Suppressor macrophage treated with lipopolysaccharide for 4 hours (primary cell): ENCODE data around the gene LRRC8A.
"Not testable (repeated sequence)": the region's sequence is repeated elsewhere in the genome, so short reads cannot be mapped to it uniquely, and the experiment has no call there.

Experiments used
- DNase-seq: peaks from one replicate; pipeline ENCODE4 v3.0.0-alpha.2; 2020

The LRRC8A gene

DNA sequence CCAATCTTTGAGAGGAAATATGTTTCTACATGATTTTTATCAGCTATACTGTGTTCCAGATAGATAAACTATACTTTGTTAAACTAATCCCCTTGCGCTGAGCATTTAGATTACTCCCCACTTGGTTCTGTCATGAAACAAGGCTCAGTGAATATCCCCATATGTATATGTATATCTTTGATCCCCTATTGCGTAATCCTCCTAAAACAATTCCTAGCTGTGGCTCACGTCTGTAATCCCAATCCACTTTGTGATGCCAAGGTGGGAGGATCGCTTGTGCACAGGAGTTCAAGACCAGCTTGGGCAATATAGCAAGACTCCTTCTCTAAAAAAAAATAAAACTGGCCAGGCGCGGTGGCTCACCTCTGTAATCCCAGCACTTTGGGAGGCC is 41.6 kb downstream of the LRRC8A start:
- DNase-seq = no peak

DNA sequence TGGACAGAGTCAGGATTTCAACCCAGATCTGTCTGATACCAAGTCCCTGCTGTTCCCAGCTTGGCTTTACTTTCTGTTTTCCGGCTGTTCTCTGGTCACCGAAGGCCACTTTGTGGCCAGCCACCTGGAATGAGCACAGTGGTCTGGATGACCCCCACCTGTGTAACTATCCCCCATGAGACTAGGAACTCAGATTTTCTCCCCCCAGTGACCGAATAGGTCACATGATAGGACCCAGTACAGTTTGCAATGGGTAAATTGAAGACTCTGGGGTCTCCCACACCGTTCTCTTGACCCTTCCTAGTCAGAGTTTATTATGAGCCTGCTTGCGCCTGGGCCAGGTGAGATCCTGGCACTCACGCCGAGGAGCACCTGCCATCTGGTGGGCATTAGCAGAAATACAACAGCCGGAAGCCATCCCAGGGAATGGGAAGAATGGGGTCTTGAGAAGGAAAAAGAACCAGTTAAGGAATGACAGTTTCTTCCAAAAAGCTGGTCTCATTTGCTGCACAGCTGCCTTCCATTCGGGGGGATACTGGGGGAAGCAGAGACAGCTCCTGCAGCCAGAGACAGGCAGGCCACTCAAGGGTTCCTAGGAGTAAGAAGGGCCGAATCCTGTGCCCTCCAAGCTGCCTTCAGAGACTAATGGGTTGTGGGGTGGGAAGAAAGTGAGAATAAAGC is 45.9 kb downstream of the LRRC8A start:
- peak; percentile 50 for DNase-seq

DNA sequence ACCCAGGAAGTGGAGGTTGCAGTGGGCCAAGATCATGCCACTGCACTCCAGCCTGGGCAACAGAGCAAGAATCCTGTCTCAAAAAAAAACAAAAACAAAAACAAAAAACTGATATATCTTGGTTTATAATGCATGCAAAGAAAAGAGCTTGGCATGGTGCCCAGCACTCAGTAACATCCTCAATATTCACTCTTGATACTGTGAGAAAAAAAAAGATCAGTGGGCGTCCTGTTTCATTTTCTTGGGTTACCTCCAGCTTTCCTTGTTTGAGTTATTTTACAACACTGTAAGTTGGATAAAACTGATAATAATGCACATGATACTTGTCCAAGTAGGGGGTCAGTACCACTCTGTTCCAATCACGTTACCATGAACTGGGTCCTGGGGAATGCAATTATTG is 46.7 kb downstream of the LRRC8A start:
- no peak for DNase-seq

DNA sequence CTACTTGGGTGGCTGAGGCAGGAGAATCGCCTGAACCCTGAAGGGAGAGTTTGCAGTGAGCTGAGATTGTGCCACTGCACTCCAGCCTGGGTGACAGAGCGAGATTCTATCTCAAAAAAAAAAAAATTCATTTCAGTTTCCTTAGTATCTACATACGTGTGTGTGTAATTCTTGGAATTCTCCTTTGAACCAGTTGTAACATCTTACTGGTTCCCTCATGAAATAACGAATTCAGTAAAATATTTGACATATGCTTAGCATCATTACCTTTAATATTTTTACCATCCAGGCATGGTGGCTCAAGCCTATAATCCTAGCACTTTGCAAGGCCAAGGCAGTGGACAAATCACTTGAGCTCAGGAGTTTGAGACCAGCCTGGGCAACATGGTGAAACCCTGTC is 47.6 kb downstream of the LRRC8A start:
- no peak for DNase-seq

DNA sequence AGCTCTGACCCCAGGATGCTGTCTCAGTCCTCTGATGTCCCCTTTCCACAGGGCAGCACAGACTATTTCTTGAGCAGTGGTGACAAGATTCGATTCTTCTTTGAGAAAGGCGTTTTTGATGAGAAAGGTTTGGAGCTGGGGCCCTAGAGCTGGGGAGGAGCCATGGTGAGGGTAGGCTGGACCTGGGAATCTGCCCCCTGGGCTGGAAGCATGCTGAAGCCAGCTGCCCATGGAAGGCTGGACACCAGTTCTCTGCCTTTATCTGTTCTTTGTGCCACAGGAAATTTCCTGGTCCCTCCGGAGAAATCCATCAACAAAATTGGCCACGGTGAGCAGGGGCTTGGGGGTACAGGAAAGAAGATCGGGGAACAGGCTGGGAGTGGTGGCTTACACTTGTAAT is 51.8 kb downstream of the LRRC8A start:
- no peak for DNase-seq

DNA sequence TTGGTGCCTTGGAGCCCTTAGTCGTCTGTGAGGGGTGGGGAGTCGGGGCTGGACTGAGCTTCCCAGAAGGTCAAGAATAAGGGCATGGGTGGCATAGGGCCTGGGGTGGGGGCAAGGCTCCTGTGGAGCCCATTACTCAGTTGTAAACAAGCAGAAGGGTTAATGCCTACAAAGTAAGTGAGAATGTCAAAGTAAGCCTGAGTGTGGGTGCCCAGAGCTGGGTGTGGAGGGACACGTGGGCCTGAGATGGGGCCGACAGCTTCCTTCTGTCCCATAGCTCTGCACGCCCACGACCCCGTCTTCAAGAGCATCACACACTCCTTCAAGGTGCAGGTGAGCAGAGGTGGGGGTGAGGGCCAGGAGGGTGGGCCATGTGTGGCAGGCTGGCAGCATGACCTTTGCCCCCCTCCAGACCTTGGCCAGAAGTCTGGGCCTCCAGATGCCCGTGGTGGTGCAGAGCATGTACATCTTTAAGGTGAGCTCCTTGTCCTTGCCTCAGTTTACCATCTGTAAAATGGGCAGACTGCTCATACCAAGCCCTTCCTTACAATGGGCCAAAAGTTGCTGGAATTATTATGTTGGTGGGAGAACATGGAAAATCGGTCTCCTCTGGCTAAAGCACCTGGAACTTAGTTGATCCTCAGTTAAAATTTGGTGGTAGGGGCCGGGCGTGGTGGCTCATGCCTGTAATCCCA is 54.4 kb downstream of the LRRC8A start:
- DNase-seq = no peak

DNA sequence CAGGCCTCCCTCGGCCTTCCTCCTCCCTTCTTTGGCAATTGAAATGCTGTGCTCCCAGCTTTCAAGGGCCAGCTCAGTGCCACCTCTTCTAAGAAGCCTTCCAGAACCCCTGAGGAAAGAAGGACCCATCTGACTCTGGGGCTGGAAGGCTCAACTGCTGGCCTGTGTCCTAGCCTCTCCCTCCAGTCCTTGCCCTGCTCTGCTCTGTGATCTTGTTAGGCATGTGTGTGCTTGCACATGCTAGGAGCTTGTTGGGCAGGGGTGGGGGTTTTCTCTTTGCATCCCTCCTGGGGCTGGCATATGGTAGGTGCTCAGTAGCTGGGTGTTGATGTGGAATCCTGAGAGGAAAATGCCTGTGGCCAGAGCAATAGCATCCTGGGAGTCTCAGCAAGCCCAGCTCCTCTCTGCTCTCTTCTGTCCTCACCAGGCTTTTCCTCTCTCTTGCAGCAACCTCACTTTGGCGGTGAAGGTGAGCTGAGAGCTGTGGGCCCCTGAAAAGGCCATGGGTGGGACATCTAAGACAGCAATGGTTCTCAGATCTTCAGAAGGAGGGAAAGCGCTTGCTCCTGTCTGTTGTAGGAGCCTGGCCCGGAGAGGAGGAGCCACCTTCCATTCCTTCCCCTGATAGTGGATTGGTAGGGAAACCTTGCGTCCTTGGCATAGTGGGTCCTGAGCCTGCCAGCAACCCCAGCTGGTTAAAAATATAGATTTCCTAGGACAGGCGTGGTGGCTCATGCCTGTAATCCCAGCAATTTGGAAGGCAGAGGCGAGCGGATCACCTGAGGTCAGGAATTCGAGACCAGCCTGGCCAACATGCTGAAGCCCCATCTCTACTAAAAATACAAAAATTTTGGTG is 55.6 kb downstream of the LRRC8A start:
- no peak for DNase-seq

DNA sequence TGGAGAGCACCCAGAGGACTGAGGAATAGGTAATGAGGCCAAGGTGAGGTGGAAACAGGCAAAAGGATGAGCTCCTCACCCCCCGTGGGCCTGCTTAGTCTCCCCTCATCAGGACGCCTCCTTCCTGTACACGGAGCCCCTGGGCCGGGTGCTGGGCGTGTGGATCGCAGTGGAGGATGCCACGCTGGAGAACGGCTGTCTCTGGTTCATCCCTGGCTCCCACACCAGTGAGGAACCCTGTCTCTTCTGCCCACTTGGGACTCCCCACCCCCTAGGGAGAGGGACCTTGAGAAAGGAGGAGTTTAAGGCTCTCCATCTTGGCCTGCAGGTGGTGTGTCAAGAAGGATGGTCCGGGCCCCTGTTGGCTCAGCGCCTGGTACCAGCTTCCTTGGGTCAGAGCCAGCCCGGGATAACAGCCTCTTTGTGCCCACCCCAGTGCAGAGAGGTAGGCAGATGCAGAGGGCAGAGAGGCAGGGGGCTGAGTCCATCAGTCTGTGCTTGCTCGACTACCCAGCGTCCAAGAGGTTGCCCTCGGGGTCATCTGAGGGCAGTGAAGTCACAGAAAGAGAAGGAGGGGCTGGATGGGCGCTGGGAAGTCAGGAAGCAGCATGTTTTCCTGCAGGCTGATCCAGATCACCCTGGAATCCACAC is 58.5 kb downstream of the LRRC8A start:
- no peak for DNase-seq

DNA sequence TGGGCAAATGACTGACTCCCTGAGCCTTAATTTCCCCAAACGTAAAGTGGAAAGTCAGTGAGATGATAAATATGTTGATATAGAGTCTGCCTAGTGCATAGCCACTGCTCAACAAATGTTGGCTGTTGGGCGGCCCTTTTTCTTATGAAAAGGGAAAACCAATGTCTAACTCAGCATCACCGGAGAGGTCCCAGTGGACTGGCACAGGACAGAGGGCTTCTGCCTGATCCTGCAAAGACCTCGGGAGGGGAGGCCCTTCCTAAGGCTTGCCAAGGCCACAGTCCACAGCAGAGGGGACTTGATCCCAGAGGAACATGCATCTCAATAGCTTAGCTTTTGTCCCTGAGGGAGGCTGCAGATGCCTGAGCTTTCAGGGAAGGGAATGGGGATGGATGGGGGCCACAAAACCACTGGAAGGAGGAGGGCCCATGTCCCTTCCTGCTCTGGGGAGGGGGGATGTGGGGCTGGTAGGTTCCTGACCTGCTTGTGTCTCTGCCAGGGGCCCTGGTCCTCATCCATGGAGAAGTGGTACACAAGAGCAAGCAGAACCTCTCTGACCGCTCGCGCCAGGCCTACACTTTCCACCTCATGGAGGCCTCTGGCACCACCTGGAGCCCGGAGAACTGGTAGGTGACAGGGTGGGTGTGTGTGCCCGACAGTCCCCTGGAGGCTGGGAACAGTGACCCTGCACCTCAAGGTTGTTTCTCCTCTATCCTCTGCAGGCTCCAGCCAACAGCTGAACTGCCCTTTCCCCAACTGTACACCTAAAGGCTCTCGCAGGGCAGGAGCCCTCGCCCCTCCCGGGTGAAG is 59.2 kb downstream of the LRRC8A start:
- no peak for DNase-seq

DNA sequence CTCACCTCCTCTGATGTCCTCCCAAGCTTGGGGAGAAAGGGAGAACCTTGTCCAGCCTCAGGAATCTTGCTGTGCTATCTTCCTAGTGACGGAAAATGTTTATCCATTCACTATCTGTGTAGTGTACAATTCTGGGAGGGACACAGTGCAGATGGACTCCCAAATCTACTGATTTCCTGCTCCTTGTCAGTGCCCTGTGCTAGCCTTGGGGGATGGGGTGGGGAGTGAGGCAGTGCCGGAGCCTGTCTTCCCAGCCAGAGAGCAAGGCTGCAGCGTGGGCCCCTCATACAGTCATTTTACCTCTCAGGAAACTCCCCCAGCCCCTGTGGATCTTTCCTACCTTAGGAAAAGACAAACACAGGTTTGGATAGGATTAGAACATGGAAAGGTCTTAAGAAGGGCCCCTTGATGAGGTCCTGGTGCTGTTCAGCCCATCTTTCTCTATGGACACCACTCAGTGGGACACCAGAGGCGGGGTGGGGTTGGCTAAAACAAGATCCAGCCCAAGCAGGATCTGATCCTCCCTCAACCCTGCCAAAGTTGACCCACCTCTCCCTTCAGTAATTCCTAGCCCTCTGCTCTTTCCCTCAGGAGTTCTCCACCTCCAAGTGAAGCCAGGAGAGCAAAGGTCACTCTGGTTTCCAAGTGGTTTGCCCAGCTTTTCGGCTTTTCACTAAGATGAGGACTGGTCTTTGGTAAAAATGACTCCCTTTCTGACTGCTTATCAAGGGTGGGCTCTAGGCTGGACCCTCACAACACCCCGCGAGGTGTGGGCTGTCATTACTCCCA is 62.1 kb downstream of the LRRC8A start:
- no peak for DNase-seq

DNA sequence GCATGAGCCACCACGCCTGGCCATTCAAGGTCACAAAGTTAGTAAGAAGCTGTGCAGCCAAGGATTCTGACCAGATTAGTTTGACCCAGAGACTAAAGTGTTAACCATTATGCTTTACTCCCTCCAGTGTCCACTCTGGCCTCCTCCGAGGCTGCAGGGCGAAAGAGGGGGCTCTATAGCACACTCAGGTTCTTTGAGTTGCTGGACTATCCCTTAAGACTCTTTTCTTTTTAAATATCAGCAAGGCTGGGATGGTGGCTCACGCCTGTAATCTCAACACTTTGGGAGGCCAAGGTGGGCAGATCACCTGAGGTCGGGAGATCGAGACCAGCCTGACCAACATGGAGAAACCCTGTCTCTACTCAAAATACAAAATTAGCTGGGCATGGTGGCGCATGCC is 63.0 kb downstream of the LRRC8A start:
- DNase-seq = not testable (repeated sequence)

DNA sequence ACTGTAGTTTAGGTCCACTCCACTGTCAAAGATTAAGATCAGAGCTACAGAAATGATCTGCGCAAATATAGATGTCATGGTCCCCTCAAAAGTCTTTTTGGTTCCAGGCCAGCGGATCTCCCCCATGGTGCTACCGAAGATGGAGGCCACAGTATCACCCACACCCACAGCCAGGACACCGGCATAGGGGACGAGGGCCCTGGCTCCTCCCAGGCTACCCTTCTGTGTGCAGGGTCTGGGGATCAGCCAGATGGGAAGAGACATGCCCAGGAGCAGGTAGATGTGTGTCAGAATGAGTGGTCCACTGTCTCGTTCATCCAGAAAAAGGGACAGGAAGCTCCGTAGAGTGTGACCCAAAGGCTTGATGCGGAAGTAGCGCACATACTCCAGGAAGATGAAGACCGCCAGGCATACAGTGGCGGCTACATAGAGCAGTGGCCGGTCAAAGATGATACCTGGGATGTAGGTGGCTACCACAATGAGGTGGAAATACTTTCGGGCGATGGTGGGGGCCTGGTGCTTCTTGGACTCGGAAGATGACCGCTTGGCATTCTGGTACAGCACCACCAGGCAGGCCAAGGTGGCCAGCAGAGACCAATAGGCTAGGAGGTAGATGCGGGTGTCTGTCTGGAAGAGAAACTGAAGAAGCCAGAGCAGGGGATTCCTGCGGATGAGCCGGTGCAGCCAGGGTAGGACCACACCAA is 64.0 kb downstream of the LRRC8A start:
- DNase-seq = no peak

DNA sequence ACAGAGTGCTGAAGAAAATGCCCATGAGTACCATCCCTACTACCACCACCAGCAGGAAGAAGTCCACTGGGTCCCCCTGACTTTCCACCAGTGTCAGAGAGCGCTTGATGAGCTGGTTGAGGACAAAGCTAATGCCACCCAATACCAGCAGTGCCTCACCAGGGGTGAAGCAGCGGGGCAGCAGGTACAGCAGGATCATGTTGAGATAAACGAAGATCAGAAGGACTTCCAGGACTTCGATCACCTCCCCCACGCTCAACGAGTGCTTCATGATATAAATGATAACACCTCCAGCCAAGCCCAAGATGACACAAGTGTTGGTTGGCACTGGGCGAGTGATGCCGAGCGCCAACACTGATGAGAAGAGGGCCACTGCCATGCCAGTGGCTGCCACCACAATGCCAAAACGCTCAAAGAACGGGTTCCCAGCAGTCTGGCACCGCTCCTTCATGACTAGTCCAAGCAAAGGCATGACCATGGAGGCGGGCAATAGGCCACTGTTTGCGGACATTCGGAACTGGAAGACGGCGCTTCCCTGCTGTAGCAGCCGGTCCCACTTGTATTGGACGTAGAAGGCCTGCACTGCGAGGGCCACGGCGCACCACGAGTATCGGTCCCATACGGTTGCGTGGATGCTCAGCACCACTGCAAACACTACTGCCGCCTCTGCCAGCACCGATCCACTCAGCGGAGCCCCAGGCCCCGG is 64.8 kb downstream of the LRRC8A start:
- DNase-seq = peak; percentile 12

DNA sequence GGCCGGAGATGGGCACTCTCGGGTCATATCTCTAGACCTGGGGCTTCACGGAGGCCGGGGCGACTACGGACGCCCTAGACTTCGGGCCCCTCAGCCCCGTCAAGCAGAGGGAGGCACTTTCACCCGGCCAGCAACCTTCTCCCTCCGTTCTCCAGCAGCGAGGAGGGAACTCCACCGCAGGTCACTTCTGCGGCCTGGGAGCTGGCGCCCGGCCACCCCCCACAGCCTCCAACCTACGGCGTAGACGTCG is 65.3 kb downstream of the LRRC8A start:
- no peak for DNase-seq

DNA sequence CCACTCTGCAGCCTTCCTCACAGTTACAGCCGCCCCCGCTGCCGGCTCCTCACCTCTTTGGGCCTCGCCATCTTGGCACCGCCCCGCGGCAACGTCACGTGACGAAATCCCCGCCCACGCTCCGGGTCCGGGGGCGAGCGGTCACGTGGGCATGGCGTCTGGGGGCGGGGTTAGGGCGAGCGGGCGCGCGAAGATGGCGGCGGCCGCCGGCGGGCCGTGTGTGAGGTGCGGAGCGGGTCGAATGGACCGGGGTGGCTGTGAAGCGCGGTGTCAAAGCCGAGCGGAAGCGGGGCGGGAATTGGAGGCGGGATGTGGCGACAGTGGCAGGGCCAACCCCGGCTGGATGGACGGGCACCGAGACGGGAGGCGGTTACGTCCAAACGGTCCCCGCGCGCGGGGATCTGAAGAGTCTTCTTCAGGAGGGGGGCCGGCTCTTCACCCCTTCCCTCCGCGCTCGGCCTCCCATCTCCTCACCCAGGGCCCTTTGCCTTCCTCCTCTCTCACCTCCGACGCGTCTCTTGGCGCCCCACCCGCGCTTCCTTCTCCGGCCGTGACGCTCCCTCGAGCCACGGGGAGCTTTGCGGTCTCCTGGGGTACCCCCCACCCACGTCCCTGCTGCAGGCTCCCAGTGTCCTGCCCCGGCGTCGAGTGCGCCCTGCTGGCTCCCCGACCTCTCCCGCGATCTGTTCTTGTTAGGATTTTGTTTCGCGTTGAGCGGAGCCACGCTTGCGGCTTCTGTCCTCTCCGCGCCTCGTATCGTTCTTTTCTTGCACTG is 65.8 kb downstream of the LRRC8A start, which contains the start of the genes DOLK and NUP188:
Gene DOLK (minus strand): TSS at position 77 of the 775 bp plus-strand sequence. CDS start 300 bp downstream, outside the sequence.
Gene NUP188 (plus strand): TSS at position 173 of the 775 bp plus-strand sequence. CDS start 21 bp downstream, at position 194.
- peak; percentile 99 for DNase-seq

DNA sequence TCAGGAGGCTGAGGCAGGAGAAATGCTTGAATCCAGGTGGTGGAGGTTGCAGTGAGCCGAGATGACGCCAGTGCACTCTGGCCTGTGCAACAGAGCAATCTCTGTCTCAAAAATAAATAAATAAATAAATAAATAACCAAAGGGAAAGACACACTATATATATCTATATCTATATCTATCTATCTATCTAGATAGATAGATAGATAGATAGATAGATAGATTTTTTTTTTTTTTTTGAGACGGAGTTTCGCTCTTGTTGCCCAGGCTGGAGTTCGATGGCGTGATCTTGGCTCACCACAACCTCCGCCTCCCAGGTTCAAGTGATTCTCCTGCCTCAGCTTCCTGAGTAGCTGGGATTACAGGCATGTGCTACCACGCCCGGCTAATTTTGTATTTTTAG is 79.5 kb downstream of the LRRC8A start:
- DNase-seq = not testable (repeated sequence)
